GM12891 (cell line): ENCODE measurements around the gene TMEM203.

Experiments used
- PAX5 ChIP-seq: IDR thresholded peaks from 2 replicates; pipeline ENCODE4 v1.6.1; 2011; ENCODE audit warnings: low read length, moderate library complexity, mild to moderate bottlenecking; ENCODE audit not compliant: insufficient read depth, severe bottlenecking
- POLR2A ChIP-seq: IDR thresholded peaks from 2 replicates; pipeline ENCODE4 v1.6.1; 2011; ENCODE audit warnings: low read depth, low read length, control low read depth
- POLR2AphosphoS5 ChIP-seq: IDR thresholded peaks from 2 replicates; pipeline ENCODE4 v1.6.1; 2011; ENCODE audit warnings: low read depth, low read length, control low read depth
- SPI1 ChIP-seq: IDR thresholded peaks from 2 replicates; pipeline ENCODE4 v1.6.1; 2011; ENCODE audit warnings: low read depth, low read length, control low read depth
- TAF1 ChIP-seq: IDR thresholded peaks from 2 replicates; pipeline ENCODE4 v1.6.1; 2011; ENCODE audit warnings: low read depth, low read length, control low read depth

DNA sequence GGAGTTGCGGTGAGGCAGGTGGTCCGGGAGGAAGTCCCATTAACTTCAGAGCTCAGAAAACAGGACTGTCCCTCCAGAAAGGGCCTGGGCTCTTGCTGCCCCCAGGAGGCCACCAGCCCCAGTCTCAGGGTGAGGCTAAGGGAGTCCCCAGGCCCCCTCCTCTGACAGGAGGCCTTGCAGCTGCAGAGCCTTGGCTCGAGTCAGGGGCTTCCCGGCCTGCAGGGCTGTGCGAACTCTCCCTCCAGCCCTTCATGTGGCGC is 42.4 kb upstream of the TMEM203 start:
- TF ChIP-seq TAF1 (no peak), POLR2A (no peak), POLR2AphosphoS5 (no peak), PAX5 (no peak), SPI1 (no peak)
